ENCODE results near the gene IFT122. TPM values are rescaled to one million over a fixed set of nuclear protein-coding genes. Genes with fewer than 3 reads are reported as not detected.

The IFT122 gene
- total and polyA plus RNA-seq, 2 of the 4 experiments (the other 2 are of a cell fraction): 16.8 to 28.0 TPM

DNA sequence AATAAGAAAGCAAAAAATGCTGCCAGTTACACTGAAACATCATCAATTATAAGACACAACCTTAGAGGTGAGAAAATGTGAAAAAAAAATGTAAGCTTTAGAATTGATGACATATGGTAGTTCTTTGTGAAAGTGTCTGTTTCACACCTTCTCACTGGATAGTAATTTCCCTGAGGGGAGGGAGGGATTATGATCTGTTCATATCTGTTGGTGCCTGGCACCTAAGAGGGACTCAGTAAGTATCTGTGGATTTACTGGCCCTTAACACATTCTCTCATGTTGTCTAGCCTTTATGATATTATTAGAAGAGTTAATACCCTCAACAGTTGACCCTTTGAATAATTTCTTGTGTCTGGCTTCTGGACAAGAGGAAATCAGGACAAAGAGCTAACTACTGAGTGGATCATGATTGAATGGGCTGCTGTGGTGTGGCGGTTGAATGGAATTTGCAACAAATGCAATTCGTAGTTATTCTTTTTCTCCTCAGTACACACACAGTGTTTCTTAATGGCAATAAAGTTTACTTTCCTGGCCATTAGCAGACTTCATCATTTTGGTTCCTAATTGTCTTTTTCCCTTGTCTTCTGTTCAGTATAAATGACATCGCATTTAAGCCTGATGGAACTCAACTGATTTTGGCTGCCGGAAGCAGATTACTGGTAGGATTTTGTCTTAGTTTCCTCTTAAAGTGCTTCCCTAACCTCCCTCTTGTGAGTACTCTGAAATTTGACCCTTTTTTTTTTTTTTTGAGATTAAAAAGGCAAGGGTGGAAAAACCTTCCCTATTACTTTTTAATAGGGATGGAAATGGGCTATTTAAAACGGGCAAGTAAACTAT lies 9.5 kb downstream of the IFT122 start:
- H3K9me1 ChIP-seq (ENCODE audit: insufficient read depth, low read length): peaks cover 5% of the 10 kb centered on the region; the same call in 1 of the 2 replicates
- H2BK5ac ChIP-seq (ENCODE audit: low read depth, low read length, poor library complexity, severe bottlenecking): no peak overlapping the region
- no peak overlapping the region for H2AK9ac ChIP-seq (replicated peaks; ENCODE audit: low read depth, low read length, poor library complexity)
- DNase-seq (no peak), ATAC-seq (ENCODE audit: low read depth) (no peak)
- no peak overlapping the region for H2BK20ac ChIP-seq (ENCODE audit: low read depth, low read length)
- H3K56ac ChIP-seq (ENCODE audit: extremely low read depth, insufficient read depth, low read length): no peak overlapping the region
- no peak overlapping the region for H3K14ac ChIP-seq (replicated peaks; ENCODE audit: low read depth, low read length)
- no peak overlapping the region for H4K5ac ChIP-seq (ENCODE audit: low read depth, low read length)
- H2AFZ ChIP-seq (replicated peaks; ENCODE audit: low read length, poor library complexity): no peak overlapping the region
- H2BK15ac ChIP-seq (ENCODE audit: low read depth, low read length): no peak overlapping the region
- H3K4me2 ChIP-seq (ENCODE audit: low read depth, low read length): no peak overlapping the region
- H3K79me1 ChIP-seq (ENCODE audit: low read depth in 1 of 2, low read length in 2 of 2): peaks cover 10 to 19% of the 10 kb centered on the region in 2 experiments
- no peak overlapping the region for H3K4me3 ChIP-seq (ENCODE audit: insufficient read depth, low read depth, low read length)
- H4K8ac ChIP-seq (ENCODE audit: low read depth in 2 of 2, low read length in 2 of 2): no peak overlapping the region
- H3K27ac ChIP-seq (ENCODE audit: insufficient read depth, low read length): no peak overlapping the region
- no peak overlapping the region for H3K9ac ChIP-seq (ENCODE audit: low read depth, low read length)
- WGBS, 2 experiments (ENCODE audit: extremely low coverage in 2 of 2, insufficient read length in 1 of 2): no CpG with 5 or more reads among the region's 5 CpGs
- H3K4me1 ChIP-seq (ENCODE audit: control insufficient read depth, insufficient read depth, low read length): peaks cover 1% of the 10 kb centered on the region; the same call in 1 of the 2 replicates
- H2BK120ac ChIP-seq (ENCODE audit: low read depth, low read length): no peak overlapping the region
- H3K4ac ChIP-seq (ENCODE audit: low read depth, low read length): no peak overlapping the region
- H4K91ac ChIP-seq (ENCODE audit: insufficient read depth, low read depth, low read length): no peak overlapping the region
- H3K36me3 ChIP-seq (ENCODE audit: control insufficient read depth, insufficient read depth, low read length): peaks cover 2% of the 10 kb centered on the region; the same call in 1 of the 2 replicates
- H2AK5ac ChIP-seq (ENCODE audit: low read depth, low read length): no peak overlapping the region
- CTCF ChIA-PET: no interaction called here
- POLR2A ChIA-PET (ENCODE audit: unreplicated experiment): no interaction called here
- no peaks in the 10 kb centered on the region for H3K27me3 ChIP-seq (ENCODE audit: control insufficient read depth, insufficient read depth, low read length)
- no peak overlapping the region; the same call in 1 of the 2 replicates for H3K23ac ChIP-seq (ENCODE audit: low read depth, low read length)
- no peaks in the 10 kb centered on the region for H3K9me3 ChIP-seq (ENCODE audit: control insufficient read depth, insufficient read depth, low read length)
- in situ Hi-C loops (cut with MboI; ENCODE audit: low sequenced_read_pairs) (no loop called here), dilution Hi-C loops (cut with HindIII; ENCODE audit: low sequenced_read_pairs, unreplicated experiment) (no loop called here), intact Hi-C loops (cut with micrococcal nuclease) (loop anchor here (5.0 kb wide), 1 partner anchor 88 kb away; no protein-coding TSS in a partner anchor)
- no peak overlapping the region for H3K18ac ChIP-seq (ENCODE audit: low read depth, low read length)
- BruUV-seq (replicated peaks): no TSS peak
- H4K20me1 ChIP-seq (ENCODE audit: insufficient read depth, low read length): no peaks in the 10 kb centered on the region
- TF ChIP-seq SMC3 (IDR thresholded peaks at IDR 0.05; ENCODE audit: low read depth, low read length) (no peak), NFE2L2 (IDR thresholded peaks at IDR 0.05; ENCODE audit: low read depth, low read length) (no peak), RFX5 (IDR thresholded peaks at IDR 0.05; ENCODE audit: low read depth, low read length) (no peak), RAD21 (IDR thresholded peaks at IDR 0.05; ENCODE audit: low read length) (no peak), MAFK (IDR thresholded peaks at IDR 0.05; ENCODE audit: low read depth, low read length) (no peak), POLR2A (IDR thresholded peaks at IDR 0.05; ENCODE audit: low read depth, low read length) (no peak), CHD1 (IDR thresholded peaks at IDR 0.05; ENCODE audit: low read depth, low read length) (no peak), FOS (IDR thresholded peaks at IDR 0.05; ENCODE audit: low read depth, low read length) (no peak), BHLHE40 (IDR thresholded peaks at IDR 0.05; ENCODE audit: low read depth, low read length) (no peak), MAZ (IDR thresholded peaks at IDR 0.05; ENCODE audit: borderline replicate concordance, low read depth, low read length) (no peak), CEBPB (IDR thresholded peaks at IDR 0.05; ENCODE audit: low read depth, low read length) (no peak)
- TF ChIP-seq, protein P1, sequence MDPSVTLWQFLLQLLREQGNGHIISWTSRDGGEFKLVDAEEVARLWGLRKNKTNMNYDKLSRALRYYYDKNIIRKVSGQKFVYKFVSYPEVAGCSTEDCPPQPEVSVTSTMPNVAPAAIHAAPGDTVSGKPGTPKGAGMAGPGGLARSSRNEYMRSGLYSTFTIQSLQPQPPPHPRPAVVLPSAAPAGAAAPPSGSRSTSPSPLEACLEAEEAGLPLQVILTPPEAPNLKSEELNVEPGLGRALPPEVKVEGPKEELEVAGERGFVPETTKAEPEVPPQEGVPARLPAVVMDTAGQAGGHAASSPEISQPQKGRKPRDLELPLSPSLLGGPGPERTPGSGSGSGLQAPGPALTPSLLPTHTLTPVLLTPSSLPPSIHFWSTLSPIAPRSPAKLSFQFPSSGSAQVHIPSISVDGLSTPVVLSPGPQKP (IDR thresholded peaks at IDR 0.05; ENCODE audit: borderline replicate concordance, low read depth, low read length): no peak
- TF ChIP-seq, protein P2, sequence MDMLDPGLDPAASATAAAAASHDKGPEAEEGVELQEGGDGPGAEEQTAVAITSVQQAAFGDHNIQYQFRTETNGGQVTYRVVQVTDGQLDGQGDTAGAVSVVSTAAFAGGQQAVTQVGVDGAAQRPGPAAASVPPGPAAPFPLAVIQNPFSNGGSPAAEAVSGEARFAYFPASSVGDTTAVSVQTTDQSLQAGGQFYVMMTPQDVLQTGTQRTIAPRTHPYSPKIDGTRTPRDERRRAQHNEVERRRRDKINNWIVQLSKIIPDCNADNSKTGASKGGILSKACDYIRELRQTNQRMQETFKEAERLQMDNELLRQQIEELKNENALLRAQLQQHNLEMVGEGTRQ (IDR thresholded peaks at IDR 0.05; ENCODE audit: low read depth, low read length): no peak

Data from IMR-90 (cell line).